Measurements from ENCODE around the gene KCNMA1.

KCNMA1 gene

GRCh38 chr10:77602231-77602912, 35.2 kb downstream of the KCNMA1 start:
- H3K36me3 ChIP-seq (ENCODE audit: control insufficient read depth, insufficient read depth, low read length): no peaks in the 10 kb centered on the region
- TF ChIP-seq CTCF (IDR thresholded peaks at IDR 0.05; ENCODE audit: insufficient read depth, low read length, poor library complexity, severe bottlenecking): no peak
- no peak for DNase-seq (ENCODE audit: extremely low read depth, insufficient read length)
- no peaks in the 10 kb centered on the region for H3K27me3 ChIP-seq (replicated peaks; ENCODE audit: control insufficient read depth, insufficient read depth, low read length)
- no peak overlapping the region for H3K4me3 ChIP-seq (replicated peaks; ENCODE audit: low read depth, low read length)

GRCh38 chr10:77601488-77601887, 36.1 kb downstream of the KCNMA1 start:
- DNase-seq (ENCODE audit: extremely low read depth, insufficient read length): no peak
- TF ChIP-seq CTCF (IDR thresholded peaks at IDR 0.05; ENCODE audit: insufficient read depth, low read length, poor library complexity, severe bottlenecking): no peak
- no peak overlapping the region for H3K4me3 ChIP-seq (replicated peaks; ENCODE audit: low read depth, low read length)
- no peaks in the 10 kb centered on the region for H3K27me3 ChIP-seq (replicated peaks; ENCODE audit: control insufficient read depth, insufficient read depth, low read length)
- no peaks in the 10 kb centered on the region for H3K36me3 ChIP-seq (ENCODE audit: control insufficient read depth, insufficient read depth, low read length)

- Histone ChIP-seq H3K27me3 (replicated peaks; ENCODE audit: control insufficient read depth, insufficient read depth, low read length) (no peaks in the 10 kb centered on the region), H3K4me3 (replicated peaks; ENCODE audit: low read depth, low read length) (no peak overlapping the region), H3K36me3 (ENCODE audit: control insufficient read depth, insufficient read depth, low read length) (no peaks in the 10 kb centered on the region)
- no peak for DNase-seq (ENCODE audit: extremely low read depth, insufficient read length)
- TF ChIP-seq CTCF (IDR thresholded peaks at IDR 0.05; ENCODE audit: insufficient read depth, low read length, poor library complexity, severe bottlenecking): no peak
Measured at GRCh38 chr10:77600640-77601039, 37.0 kb downstream of the KCNMA1 start.

- no peaks in the 10 kb centered on the region for H3K36me3 ChIP-seq (ENCODE audit: control insufficient read depth, insufficient read depth, low read length)
- no peak for DNase-seq (ENCODE audit: extremely low read depth, insufficient read length)
- no peak for TF ChIP-seq CTCF (IDR thresholded peaks at IDR 0.05; ENCODE audit: insufficient read depth, low read length, poor library complexity, severe bottlenecking)
- H3K27me3 ChIP-seq (replicated peaks; ENCODE audit: control insufficient read depth, insufficient read depth, low read length): no peaks in the 10 kb centered on the region
- no peak overlapping the region for H3K4me3 ChIP-seq (replicated peaks; ENCODE audit: low read depth, low read length)
Measured at GRCh38 chr10:77599651-77600050, 38.0 kb downstream of the KCNMA1 start.

- DNase-seq (ENCODE audit: extremely low read depth, insufficient read length): no peak
- H3K4me3 ChIP-seq (replicated peaks; ENCODE audit: low read depth, low read length): no peak overlapping the region
- no peak for TF ChIP-seq CTCF (IDR thresholded peaks at IDR 0.05; ENCODE audit: insufficient read depth, low read length, poor library complexity, severe bottlenecking)
- H3K36me3 ChIP-seq (ENCODE audit: control insufficient read depth, insufficient read depth, low read length): no peaks in the 10 kb centered on the region
- no peaks in the 10 kb centered on the region for H3K27me3 ChIP-seq (replicated peaks; ENCODE audit: control insufficient read depth, insufficient read depth, low read length)
Measured at GRCh38 chr10:77598606-77599005, 39.0 kb downstream of the KCNMA1 start.

GRCh38 chr10:77597560-77597959, 40.0 kb downstream of the KCNMA1 start:
- Histone ChIP-seq H3K36me3 (ENCODE audit: control insufficient read depth, insufficient read depth, low read length) (no peaks in the 10 kb centered on the region), H3K27me3 (replicated peaks; ENCODE audit: control insufficient read depth, insufficient read depth, low read length) (no peaks in the 10 kb centered on the region), H3K4me3 (replicated peaks; ENCODE audit: low read depth, low read length) (no peak overlapping the region)
- no peak for TF ChIP-seq CTCF (IDR thresholded peaks at IDR 0.05; ENCODE audit: insufficient read depth, low read length, poor library complexity, severe bottlenecking)
- no peak for DNase-seq (ENCODE audit: extremely low read depth, insufficient read length)
